ENCODE measurements around the gene CACNA1C. TPM values are rescaled to one million over a fixed set of nuclear protein-coding genes. Genes with fewer than 3 reads are reported as not detected.

CACNA1C gene
- polyA plus RNA-seq, 4 donors, result 6.8 to 17.5 (median 9.5) TPM

GRCh38 chr12:2304223-2304622 lies 251.4 kb downstream of the CACNA1C start:
- no peak for DNase-seq (ENCODE audit: low read depth in 4 of 4, low spot score in 3 of 4)

DNA sequence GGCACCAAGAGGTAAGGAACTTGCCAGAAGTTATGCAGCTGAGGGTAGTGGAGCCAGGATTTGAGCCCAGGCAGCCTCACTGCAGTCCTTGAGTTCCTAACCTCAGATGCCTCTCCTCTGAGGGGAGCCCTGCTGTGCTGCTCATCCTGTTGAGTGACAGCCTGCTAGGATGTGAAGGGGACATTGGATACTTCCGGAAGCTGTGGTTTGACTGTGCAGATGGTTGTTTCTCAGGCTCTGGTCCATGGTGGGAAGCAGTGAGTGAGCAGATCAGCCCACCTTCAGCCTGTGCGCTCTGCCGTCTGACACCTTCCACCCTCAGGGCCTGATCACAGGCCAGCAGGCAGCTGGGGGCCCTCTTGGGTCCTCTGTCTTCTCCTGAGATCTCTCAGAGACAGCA lies 253.2 kb downstream of the CACNA1C start:
- no peak for DNase-seq (ENCODE audit: low read depth in 4 of 4, low spot score in 3 of 4)

DNA sequence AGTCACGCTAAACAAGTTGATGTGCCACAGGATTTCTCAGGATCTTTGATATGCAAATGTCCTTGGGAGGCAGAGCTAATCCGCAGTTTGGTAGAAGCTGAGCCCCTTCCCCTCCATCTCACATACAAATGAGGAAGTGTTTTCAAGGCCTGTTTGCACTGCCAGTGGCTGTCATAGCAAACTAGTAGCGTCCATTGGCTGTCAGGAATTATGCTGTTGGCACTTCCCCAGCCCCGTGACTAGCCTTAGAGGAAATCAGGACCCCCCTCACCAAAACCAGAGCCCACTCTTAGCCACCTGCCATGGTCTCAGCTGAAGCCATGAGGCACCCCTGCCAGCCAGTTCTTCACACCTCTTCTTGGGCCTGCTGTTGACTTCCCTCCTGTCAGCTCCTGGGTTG lies 253.9 kb downstream of the CACNA1C start:
- DNase-seq (ENCODE audit: low read depth in 4 of 4, low spot score in 3 of 4), result no peak

- DNase-seq (ENCODE audit: low read depth in 4 of 4, low spot score in 3 of 4), result no peak
These were observed 254.8 kb downstream of the CACNA1C start for GRCh38 chr12:2307550-2307949.

GRCh38 chr12:2309647-2310046 lies 256.9 kb downstream of the CACNA1C start:
- no peak for DNase-seq (ENCODE audit: low read depth in 4 of 4, low spot score in 3 of 4)

DNA sequence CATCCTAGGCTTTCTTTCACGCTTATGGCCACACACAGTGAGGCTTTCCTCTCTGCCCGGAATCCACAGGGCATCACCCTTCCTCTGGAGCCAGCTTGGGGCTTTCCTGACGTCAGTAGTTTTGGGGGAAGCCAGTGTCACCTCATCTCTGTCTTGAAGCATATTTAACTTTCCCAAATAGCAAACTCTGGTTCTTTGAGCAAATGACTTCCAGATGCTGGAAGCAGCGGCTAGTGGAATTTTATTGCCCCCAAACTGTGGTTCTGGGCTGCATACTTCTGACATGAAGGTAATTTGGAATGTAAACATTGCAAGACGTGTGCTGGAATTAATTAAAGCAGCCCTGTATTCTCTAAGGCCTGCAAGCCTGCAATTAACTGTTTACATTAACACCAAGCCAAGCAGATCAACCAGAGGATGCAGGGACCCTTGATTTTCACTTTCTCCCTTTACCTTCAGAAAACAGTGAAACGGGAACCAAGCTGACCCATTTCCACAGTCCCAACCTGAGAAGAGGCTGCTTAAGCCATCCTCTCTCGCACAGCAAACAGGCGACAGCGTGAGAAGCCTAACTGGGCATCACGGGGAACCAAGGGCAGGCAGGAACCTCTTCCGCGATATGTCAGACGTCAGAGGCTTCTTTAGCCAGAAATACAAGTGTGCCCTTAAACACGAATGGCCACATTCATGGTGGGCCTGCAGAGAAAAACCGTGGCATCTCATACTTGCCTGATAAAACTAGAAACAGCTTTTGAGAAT lies 258.4 kb downstream of the CACNA1C start:
- no peak for DNase-seq (ENCODE audit: low read depth in 4 of 4, low spot score in 3 of 4)

DNA sequence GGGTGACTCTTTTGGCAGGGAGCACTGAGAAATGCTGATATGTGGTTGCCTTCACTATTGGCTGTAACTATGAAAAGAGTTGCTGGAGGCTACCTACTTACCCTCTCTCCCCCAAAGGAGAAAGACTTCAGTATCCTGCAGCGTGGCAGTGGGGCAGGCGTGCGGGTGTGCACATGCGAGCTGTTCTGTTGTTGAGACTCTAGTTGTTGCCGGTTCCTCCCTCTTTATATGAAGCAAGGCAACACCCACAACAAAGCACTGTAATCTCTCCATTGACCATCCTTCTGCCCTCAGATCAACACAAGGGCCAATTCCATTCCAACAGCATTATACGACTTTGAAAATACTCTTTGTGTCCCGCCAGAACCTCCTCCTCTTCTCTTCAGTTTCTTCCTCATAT lies 259.4 kb downstream of the CACNA1C start:
- no peak for DNase-seq (ENCODE audit: low read depth in 4 of 4, low spot score in 3 of 4)

DNA sequence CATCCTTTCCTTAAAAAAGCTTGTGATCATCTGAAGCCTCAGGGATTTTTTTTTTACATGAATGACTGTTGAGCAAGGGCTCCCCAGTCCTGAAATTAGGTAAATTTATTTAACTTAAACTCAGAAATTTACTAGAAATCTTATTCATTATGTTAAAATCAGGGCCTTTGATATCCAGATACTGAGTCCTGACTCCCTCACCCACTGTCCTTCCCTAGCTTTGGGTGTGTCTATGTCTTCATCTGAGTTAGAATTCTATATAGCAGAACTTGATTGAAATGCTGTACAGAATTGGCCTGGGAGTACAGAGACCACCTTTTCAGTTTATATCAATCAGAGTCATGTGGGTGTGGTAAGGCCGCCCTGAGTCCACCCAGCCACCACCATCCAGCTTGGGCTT lies 260.0 kb downstream of the CACNA1C start:
- DNase-seq (ENCODE audit: low read depth in 4 of 4, low spot score in 3 of 4), result no peak

GRCh38 chr12:2314492-2314891 lies 261.7 kb downstream of the CACNA1C start:
- DNase-seq (ENCODE audit: low read depth in 4 of 4, low spot score in 3 of 4), result no peak

- DNase-seq (ENCODE audit: low read depth in 4 of 4, low spot score in 3 of 4), result no peak
These were observed 265.0 kb downstream of the CACNA1C start for GRCh38 chr12:2317772-2318171.

DNA sequence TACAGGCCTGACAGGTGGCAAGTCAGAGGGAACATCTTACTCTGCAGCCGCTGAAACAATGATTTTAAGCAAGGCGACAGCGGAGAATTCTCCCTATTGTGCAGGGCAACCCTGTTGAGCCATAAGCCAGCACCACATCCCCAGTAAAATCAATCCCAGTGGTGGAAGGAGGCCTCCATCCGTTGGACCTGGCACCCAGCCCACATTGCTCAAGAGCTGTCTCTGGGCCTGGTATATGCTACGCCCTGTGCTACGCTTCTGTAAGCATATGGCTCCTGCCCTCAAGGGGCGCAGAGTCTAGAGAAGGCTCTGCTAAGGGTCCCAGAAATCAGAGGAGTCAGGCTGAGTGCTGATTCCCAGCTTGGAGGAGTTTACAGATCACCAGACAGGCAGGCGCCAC lies 265.5 kb downstream of the CACNA1C start:
- DNase-seq (ENCODE audit: low read depth in 4 of 4, low spot score in 3 of 4), result no peak

GRCh38 chr12:2319136-2319535 lies 266.3 kb downstream of the CACNA1C start:
- no peak for DNase-seq (ENCODE audit: low read depth in 4 of 4, low spot score in 3 of 4)

DNA sequence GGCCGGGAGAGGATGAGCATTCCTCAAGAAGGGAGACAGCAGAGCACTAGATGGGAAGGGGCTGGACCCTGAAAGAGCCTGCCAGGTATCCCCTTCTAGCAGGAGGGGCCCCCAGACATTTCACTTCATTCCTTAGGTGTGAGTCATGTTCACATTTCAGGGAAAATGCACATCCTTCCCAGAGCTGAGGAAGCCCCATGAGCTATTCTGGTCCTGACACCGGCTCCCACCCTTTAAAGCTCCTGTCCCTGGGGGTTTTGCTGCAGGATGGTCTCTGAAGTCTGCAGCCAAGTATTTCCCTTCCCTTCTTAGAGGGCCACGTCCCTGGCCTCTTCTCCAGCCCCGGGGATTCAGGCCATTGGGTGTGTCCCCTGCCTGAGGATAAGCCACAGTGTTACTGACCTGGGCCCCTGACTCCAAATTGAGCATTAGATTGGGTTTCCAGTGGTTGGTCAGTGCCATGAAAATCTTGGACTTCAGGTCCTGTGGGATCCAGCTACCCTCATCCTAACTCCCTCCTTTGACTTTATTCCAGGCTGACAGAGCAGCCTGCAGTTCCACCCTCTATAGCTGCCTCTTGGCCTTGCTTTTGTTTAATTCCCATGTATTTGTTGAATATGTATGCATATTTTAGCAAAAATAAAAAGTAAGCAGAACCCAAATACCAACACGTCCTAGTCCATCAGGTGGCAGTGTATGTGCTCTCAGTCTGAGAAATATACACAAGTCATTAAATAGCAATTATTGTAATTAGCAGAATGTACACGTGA lies 267.1 kb downstream of the CACNA1C start:
- no peak for DNase-seq (ENCODE audit: low read depth in 4 of 4, low spot score in 3 of 4)

DNA sequence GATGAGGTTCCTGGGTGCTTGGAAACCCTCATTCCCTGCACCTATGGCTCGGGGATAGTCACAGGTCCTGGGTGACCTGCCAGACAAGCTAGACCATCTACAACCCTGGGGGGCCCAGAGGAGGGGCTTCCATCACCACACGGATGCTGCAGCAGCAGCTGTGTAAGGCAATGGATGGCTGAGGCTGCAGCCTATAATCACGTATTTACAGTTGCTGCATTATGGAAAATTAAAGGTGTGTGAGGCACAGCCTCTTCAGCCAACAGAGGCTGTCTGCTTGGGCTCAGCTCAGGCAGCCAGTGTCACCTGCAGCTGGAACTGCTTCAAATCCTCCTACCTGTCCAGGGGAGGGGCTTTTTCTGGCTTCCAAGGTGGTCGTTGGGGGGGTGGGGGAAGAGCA lies 268.1 kb downstream of the CACNA1C start:
- no peak for DNase-seq (ENCODE audit: low read depth in 4 of 4, low spot score in 3 of 4)

GRCh38 chr12:2322554-2323120 lies 269.9 kb downstream of the CACNA1C start:
- DNase-seq (ENCODE audit: low read depth in 4 of 4, low spot score in 3 of 4), result no peak

- DNase-seq (ENCODE audit: low read depth in 4 of 4, low spot score in 3 of 4), result no peak
These were observed 270.9 kb downstream of the CACNA1C start for GRCh38 chr12:2323532-2324255.

GRCh38 chr12:2324387-2324786 lies 271.6 kb downstream of the CACNA1C start:
- DNase-seq (ENCODE audit: low read depth in 4 of 4, low spot score in 3 of 4), result peak in 3 of 4 donors; percentile 46 to 67 (median 61)

- no peak for DNase-seq (ENCODE audit: low read depth in 4 of 4, low spot score in 3 of 4)
These were observed 272.7 kb downstream of the CACNA1C start for GRCh38 chr12:2325519-2325918.

DNA sequence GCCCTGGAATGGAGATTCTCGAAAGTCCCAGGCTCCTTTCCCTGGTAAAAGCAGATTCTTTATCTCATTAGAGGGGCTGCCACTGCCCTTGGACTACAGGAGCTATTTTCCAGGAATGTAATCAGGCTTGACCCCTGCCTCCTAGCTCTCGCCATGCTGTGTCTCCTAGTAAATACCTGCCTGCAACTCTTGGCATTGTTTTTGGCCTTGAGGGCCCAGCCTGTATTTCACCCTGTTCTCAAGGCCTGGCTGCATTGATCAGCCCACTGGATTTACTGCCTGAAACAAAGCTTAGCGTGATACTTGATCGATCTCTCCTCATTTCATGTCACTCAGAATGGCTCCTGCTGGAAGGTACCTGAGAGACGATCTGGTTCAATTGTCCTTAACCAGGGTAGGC lies 273.7 kb downstream of the CACNA1C start:
- DNase-seq (ENCODE audit: low read depth in 4 of 4, low spot score in 3 of 4), result no peak

- DNase-seq (ENCODE audit: low read depth in 4 of 4, low spot score in 3 of 4), result no peak
These were observed 275.9 kb downstream of the CACNA1C start for GRCh38 chr12:2328661-2329060.

DNA sequence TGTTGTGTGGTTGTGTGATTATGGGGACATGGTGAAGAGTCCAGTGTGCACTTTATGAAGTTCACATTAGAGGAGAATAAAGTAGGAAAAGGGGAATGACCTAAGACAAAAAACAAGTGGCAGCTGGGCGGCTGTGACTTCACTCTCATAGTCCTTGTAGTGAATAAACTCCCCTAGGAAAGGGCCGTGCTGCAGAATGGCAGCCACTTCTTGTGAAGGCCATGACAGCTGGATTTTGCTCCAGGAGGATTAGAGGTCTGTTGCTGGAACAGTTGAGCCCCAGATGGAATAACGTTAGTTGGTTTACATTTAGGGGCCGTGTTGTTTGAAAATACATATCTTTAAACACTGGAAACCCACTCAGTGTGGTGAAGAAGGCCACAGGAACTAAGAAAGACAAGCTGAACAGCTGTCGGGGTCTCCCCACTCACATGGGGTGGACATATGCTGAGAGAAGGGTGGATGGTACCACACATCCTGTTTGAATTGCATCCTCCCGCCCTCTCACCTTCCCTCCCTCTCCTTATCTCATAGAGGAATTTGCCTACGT lies 276.9 kb downstream of the CACNA1C start:
- no peak for DNase-seq (ENCODE audit: low read depth in 4 of 4, low spot score in 3 of 4)
